ENCODE data around the gene RSPH9.

Gene RSPH9, protein sequence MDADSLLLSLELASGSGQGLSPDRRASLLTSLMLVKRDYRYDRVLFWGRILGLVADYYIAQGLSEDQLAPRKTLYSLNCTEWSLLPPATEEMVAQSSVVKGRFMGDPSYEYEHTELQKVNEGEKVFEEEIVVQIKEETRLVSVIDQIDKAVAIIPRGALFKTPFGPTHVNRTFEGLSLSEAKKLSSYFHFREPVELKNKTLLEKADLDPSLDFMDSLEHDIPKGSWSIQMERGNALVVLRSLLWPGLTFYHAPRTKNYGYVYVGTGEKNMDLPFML

DNA sequence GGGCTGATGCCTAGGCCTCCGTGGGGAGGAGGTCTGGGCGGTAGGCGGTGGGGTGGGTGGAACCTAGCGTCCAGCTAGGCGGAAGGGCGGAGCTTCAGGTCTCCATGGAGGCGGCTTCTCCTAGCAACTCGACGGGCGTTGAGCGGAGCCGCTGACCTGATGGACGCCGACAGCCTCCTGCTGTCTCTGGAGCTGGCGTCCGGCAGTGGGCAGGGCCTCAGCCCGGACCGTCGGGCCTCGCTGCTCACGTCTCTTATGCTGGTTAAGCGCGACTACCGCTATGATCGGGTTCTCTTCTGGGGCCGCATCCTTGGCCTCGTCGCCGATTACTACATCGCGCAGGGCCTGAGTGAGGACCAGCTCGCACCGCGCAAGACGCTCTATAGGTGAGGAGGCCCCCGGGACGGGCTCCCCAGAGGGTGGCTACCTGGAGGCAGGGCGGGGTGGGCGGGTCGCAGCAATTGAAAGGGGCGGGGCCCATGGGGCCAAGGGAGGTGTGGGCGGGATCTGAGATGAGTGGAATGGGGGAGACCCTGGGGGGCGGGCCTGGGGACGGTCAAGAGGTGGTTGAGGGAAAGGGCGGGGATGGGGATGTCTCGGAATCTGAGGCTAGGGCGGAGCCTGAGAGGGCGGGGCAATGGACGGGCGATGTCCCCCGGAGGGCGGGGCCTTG, at the start of gene RSPH9:
TSS of gene RSPH9 (plus strand) at position 97 of the 673 bp plus-strand sequence. CDS start at position 160, 63 bp downstream.
- peak; percentile 48 for DNase-seq

DNA sequence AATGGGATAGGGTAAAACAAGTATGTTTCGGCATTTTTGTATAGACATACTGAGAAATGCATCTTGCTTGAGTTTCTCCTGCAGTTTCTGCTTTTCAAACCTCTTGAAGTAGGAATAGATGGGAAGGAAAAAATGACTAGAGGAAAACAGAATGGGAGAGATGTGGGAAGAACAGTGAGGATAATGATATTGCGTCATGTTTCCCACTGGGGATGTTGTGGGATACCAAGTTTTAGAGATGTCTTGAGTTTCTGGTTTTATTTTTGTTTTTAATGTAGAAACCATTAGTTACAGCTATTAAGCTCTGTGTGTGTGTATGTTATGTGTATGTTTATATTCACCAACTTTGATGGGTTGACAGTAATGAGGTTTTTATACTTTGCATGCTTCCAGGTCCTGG, 44.2 kb upstream of the RSPH9 start:
- DNase-seq, result no peak

DNA sequence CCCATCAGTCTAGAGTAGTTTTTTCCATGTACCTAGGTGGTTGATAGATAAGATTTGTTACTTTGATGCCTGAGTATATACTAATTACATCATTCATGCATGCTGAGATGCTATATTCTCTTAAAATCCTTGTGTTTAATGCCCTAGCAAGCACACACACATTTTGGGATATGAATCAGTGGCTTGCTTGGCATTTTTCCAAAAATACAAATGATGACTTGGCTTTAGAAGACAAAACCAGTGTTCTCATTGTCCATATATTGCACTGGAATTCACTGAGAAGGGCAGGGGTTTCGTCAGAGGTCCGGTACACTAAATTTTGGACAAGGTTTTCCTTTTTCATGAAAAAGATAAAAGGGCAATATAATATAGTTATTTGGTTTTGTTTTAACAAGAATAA, 40.7 kb upstream of the RSPH9 start:
- DNase-seq, result no peak

DNA sequence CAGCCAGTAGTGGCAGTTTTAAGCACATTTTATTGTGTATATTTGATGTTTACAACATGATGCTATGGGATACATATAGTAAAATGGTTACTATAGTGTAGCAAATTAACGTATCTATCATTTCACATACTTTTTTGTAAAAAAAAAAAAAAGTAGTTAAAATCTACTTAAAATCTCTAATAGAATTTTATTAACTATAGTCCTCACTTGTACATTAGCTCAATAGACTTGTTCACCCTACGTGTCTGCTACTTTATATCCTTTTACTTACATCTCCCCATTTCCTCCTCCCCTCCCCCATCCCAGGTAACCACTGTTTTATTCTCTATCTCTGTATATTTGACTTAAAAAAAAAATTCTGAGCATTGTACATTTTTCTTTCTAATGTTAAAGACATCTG, 38.8 kb upstream of the RSPH9 start:
- DNase-seq, result no peak

DNA sequence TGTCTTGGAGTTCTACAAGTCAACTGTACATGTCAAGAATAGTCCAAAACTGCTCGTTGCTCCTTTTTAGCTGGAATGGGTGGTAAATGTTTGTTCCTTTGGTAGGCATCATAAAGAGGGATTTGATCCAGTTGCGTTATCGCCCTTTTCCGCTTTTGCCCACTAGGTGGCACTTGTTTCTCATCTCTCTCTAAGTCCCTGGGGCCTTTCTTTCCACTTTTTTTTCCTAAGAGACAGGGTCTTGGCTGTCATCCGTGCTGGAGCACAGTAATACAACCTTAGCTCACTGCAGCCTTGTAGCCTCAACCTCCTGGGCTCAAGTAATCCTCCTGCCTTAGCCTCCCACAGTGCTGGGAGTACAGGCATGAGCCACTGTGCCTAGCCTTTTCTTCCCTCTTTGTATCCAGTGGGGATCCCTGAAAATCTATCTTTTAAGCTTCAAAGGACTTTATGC, 36.5 kb upstream of the RSPH9 start:
- DNase-seq, result peak; percentile 52

DNA sequence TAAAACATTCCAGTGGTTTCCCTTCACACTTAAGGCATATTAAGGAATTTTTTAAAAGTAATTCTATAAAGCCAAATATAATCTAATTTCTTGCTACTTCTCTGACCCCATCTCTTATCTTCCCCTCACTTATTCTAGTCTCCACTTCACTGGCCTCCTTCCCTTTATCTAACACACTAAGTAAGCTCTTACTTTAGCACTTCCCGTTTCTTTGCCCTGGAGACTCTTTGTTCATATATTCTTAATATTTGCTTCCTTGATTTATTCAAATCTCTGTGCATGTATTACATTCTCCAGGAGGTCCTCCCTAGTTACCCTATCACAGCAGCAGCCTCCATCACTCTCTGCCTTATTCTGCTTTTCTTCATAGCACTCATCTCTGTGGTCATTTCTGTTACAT, 36.0 kb upstream of the RSPH9 start:
- no peak for DNase-seq

DNA sequence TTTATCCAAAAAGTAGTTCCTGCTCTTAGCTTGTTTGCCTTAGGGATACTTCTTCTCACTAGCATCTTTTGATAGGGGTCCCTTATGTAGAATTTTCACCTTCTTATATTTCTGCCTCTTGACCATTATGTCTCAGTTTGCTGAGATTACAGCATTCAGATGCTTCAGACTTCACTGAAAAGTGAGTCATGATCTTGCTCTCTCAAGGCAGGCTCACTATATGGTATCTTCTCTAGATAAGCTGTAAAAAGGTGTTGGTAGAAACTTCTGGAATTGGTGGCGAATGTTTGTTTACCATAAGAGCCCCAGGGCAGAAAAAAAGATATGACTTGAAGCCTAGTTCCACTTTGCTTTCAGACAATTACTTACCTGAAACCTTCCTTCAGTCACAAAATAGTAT, 35.4 kb upstream of the RSPH9 start:
- no peak for DNase-seq

DNA sequence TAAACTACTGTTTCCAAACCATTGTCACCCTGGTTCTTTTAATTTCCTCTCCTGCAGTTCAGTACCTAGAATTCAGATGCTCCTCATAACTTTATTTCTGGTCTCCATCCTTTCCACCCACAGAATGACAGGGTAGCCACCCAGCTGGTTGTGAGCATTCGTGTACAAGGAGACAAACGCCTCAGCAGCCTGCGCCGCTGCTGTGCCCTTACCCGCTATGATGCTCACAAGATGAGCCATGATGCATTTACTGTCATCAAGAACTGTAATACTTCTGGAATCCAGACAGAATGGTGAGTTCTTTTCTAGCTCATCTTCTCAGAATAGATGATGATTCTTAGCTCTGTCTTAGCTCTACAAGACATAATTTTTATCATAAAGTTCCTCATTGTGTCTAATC, 34.4 kb upstream of the RSPH9 start:
- DNase-seq, result no peak

DNA sequence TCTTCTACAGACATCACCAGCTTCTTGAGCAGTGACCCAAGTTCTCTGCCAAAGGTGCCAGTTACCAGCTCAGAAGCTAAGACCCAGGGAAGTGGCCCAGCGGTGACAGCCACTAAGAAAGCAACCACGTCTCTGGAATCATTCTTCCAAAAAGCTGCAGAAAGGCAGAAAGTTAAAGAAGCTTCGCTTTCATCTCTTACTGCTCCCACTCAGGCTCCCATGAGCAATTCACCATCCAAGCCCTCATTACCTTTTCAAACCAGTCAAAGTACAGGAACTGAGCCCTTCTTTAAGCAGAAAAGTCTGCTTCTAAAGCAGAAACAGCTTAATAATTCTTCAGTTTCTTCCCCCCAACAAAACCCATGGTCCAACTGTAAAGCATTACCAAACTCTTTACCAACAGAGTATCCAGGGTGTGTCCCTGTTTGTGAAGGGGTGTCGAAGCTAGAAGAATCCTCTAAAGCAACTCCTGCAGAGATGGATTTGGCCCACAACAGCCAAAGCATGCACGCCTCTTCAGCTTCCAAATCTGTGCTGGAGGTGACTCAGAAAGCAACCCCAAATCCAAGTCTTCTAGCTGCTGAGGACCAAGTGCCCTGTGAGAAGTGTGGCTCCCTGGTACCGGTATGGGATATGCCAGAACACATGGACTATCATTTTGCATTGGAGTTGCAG, 31.0 kb upstream of the RSPH9 start:
- no peak for DNase-seq

DNA sequence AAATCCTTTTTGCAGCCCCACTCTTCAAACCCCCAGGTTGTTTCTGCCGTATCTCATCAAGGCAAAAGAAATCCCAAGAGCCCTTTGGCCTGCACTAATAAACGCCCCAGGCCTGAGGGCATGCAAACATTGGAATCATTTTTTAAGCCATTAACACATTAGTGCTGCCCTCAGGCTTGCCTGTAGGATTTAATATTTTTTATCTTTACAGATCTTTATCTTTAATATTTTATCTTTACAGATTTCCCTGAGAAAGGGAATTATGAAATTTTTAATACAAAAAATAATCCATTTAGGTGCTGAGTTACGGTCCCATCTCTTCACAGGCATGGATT, 30.5 kb upstream of the RSPH9 start:
- no peak for DNase-seq

DNA sequence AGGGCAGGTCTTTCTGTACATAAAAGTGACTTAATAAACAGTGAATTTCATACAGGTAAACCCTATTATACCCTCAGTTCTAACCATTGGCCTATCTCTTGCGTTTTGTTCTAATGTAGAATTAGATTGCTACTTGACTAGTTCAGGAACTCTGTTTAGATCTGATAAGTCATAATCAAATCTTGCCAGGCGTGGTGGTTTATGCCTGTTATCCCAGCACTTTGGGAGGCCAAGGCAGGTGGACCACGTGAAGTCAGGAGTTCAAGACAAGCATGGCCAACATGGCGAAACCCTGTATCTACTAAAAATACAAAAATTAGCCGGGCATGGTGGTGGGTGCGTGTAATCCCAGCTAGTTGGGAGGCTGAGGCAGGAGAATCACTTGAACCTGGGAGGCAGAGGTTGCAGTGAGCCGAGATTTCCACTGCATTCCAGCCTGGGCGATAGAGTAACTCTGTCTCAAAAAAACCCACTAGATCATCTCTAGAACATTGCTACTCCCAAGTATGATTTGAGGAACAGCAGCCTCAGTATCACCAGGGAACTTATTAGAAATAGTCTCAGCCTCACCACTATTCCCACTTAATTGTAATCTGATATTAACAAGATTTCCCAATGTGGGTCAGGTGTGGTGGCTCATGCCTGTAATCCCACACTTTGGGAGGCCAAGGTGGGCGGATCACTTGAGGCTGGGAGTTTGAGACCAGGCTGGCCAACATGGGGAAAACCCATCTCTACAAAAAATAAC, 27.9 kb upstream of the RSPH9 start:
- no peak for DNase-seq

DNA sequence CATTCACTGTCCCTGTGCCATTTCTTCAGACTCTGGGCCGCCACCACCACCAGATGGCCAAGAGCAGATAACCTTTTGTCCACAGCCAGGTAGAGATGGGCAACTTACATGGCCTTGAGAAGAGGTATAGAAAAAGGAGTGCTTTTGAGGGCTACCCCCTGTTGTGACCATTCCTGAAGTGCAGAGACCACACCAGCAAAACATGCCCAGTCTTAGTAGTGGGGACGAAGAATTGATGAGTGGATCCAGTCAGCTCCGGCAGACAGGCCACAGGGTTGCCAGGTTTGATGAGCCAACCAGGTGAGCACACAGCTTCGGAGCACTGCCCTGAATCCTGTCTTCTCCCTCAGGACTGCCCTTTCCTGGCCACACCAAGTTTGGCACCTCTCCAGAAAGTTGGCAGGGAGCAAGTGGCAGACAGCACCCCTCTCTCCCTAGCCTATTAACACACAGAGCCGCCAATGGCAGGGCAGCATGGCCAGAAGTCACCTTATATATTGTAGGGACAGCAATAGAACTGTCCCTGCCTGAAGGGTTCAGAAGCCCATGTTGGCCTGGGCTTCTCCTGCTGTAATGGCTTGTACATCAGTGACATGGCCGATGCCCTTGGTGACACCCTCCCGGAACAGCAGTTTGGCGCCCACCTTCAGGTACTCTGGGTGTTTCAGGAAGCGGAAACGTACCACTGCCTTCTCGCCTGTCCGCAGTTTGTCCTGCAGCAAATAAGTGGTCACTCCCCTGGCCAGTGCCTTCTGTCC, 23.6 kb upstream of the RSPH9 start:
- DNase-seq, result no peak

DNA sequence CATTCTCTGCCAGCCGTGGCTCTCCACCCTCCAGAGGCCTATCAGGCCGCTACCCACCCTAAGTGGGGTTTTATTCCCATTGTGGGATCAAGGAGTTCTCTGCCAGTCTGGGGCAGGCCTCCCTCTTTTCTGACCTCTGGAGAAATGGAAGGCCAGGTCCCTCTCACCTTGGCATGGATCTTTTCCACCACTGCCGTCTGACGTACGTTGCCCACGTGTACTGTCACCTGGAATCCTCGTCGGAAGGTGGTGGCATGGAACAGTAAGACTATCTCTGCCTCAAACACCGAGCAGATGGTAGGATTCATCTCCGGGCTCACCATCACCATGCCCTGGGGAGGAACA, 23.0 kb upstream of the RSPH9 start:
- DNase-seq, result no peak

DNA sequence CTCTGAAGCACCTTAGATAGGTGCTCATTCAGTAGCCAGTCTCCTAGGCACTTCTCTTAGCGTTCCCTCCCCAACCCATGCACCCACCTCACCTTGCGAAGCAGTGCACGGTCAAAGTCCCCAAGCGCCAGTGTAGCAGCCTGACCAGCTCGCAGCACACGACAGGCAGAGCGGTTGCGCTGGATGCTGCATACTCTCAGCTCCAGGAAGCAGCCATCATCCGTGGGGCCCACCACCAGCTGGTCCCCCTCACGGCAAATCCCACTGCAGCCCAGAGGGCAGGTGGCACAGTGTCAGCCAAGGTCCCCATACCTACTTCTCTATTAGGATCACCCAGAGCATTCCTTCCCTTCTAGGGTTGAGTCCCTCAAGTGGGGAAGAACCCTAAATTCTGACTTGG, 22.3 kb upstream of the RSPH9 start:
- no peak for DNase-seq

DNA sequence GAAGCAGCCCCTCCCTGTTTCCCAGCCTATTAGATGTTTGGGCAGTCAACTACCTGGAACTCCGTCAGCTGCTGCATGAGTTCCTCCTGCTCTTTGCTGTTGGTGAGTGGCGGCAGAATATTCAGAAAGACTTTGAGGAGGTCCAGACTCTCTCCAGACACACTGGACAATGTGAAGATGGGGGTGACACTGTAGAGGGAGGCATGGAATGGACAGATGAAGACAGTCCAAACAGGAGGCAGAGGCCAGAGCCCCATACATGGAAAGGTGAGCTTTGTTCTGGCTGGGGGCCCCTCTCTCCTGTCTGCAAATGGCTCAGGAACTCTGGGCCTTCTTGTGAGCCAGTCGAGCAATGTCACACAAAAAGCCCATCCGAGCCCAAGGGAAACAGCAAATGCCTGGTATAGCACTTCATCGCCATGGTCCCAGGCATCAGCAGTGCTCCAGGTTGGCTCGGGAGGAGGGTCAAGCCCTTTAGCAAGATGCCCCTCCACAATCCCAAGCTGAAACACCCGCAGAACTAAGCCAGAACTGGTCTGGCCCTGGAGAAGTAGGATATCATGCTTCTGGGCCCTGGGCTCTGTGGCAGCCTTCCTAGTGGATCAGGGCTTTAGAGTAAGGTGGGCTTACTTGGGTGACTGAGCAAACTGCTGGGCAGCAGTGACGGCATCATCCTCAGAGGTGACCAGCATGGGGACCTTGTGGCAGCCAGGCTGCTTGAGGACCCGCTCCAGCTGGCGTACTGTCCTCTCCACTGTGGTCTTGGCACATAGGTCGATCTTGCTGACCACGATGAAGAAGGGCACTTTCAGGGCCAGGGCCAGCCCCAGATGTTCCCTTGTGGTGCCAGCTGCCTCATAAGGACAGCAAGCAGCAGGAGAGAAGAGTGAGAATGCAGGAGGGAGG, 20.7 kb upstream of the RSPH9 start:
- no peak for DNase-seq

DNA sequence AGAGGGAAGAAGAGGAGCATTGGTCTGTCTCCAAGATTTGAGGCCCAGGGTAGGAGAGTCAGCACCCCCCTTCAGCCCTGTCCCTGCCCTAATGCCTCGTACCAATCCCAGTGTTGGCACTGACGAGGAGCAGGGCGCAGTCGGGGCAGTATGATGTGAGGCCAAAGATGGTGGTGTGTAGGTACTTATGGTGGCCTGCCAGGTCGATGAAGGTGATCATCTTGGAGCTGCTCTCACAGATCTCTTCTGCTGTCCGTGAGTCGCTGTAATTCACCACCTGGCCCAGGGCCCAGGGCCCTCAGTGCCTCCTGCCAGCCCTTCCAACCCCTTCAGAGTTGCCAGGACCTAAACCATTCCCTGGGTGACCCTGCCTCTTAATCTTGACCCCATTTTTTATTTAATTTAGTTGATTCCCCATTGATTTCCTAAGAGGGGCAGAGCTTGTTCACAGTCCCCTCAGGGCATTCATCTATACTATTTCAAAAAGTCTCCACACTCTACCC, 20.0 kb upstream of the RSPH9 start:
- no peak for DNase-seq

DNA sequence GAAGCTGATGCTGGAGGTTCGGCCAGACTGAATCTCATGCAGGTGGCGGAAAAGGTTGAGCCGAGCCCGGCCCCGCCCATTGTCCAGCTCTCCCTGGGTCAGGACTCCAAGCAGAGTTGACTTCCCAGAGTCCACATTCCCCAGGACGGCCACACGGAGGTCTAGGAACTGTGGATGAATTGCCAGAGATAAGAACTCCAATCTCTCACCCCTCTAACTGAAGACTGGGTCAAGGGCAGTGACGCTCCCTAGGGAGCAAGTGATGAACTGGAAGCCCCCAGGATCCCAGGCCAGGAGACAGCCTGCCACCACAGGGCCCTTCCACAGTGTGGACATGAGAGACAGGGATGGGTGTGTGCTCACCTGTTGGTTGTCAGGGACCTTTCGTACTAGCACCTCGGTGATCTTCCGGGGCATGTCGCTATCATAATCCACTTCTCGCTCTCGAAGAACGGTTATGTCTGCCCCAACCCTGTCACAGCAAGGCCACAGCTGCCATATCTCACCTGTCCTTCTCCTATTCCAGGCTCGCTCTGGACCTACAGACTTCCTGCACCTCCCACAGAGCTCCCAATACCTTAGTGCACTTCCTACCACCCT, 19.3 kb upstream of the RSPH9 start:
- no peak for DNase-seq

DNA sequence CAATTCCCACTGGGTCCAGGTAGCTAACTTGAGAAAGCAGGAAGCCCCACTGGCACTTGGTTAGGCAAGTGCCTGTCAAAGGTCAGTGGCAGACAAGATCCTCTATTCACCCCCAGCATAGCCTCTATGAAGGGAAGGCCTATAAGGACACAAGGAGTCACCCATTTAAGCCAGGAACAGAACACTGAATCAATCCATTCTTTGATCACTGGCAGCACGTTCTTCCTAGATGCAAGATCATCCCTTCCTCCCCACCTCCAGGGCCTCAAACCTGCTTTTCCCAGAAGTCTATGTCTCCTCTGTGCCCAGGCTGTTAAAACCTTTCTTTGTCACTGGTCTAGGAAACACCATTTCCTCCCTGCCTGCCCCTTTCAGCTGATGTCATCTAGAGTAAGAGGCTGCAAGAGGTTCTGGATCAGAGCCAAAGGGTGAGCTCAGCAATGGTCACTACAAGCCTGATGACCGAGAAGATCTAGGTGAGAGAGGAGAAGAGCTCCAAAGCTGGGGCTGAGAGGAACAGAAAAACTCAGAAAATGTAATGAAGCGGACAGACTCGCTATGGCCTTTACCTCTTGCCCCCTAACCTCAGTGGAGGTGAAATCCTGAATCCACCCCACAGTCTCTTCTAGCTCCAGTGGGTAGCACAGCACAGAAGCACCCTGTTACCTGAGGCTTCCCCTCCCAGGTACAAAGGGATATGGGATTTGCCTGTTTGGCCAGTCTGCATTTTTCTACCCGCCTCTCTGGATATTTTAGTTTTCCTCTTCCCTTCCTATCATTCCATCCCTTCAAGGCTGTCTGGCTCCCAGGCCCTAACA, 17.6 kb upstream of the RSPH9 start:
- DNase-seq, result no peak

DNA sequence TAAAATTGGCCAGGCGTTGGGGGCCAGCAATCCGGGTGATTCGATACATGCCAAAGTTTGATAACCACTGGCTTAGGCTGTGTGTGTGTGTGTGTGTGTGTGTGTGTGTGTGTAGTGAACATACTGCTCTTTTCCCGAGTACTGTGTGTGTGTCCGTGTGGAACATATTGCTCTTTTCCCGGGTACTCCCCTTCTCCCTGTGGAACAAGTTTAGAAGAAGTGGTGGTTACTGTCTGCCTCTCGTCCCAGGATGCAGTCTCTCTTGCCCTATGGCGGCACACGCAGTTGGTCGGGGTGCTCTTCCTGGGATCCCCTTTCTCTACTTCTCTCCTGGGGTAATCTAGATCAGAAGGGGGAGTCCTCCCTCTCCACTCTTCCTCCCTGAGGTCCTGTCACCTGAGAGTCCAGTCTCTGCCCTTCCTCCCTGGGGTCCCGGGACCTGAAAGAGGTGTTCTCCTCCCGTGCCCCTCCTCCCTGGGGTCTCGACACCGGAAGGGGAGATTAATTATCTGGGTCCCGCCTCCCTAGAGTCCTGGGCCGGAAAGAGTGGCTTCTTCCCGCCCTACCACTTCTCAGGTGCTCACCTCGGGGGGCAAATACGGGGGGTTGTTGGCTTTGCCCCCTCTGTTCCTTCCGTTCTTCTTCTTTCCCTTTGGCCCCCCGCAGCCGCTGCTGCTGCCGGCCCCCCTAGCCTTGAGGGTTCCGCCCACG, 16.3 kb upstream of the RSPH9 start:
- DNase-seq, result peak; percentile 46

DNA sequence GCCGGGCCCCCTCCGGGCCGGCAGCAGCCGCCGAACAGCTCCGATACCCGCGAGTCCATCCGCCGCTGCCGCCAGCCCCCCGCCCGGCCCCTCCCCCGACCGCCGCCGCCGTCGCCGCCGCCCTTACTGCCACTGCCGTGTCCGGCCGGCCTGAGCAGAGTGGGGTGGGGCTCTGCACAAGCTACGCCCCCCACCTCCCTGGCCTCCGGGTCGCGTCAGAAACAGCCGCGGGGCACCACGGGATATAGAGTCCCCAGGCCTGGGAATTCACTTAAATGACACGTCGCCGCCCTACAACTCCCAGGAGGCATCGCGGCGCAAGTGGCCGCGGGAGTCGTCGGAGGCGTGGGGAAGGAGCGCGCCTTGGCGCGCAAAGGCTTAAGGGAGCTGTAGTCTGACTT, 15.7 kb upstream of the RSPH9 start, which contains the start of gene GTPBP2:
TSS of gene GTPBP2 (minus strand) at position 161 of the 401 bp plus-strand sequence. CDS start at position 59, 102 bp downstream.
- DNase-seq, result peak; percentile 94

Measured in activated gamma-delta T cell treated with Interleukin-2 at 50 U/mL for 16 hours (primary cell).